ENCODE results near the gene DOK7. TPM values are rescaled to one million over a fixed set of nuclear protein-coding genes. Genes with fewer than 3 reads are reported as not detected.

DOK7 gene
- total and polyA plus RNA-seq, 2 of the 4 experiments (the other 2 are of a cell fraction) = not detected

GRCh38 chr4:3440979-3441500 is 22.1 kb upstream of the DOK7 start:
- Histone ChIP-seq H3K23ac (ENCODE audit: low read depth, low read length) (no peak overlapping the region), H3K27me3 (ENCODE audit: control insufficient read depth, insufficient read depth, low read length) (no peaks in the 10 kb centered on the region), H3K9me3 (ENCODE audit: control insufficient read depth, insufficient read depth, low read length) (no peaks in the 10 kb centered on the region), H3K4me3 (ENCODE audit: insufficient read depth, low read depth, low read length) (no peak overlapping the region), H3K79me1 (ENCODE audit: low read depth in 1 of 2, low read length in 2 of 2) (no peaks in the 10 kb centered on the region), H3K56ac (ENCODE audit: extremely low read depth, insufficient read depth, low read length) (no peak overlapping the region), H4K91ac (ENCODE audit: insufficient read depth, low read depth, low read length) (no peak overlapping the region), H2BK5ac (ENCODE audit: low read depth, low read length, poor library complexity, severe bottlenecking) (no peak overlapping the region), H2BK20ac (ENCODE audit: low read depth, low read length) (no peak overlapping the region), H3K4me2 (ENCODE audit: low read depth, low read length) (no peak overlapping the region), H3K4me1 (ENCODE audit: control insufficient read depth, insufficient read depth, low read length) (peaks cover 11% of the 10 kb centered on the region), H2AK9ac (replicated peaks; ENCODE audit: low read depth, low read length, poor library complexity) (peak overlapping the region; percentile 42), H2AFZ (replicated peaks; ENCODE audit: low read length, poor library complexity) (peak overlapping the region; percentile 58), H2AK5ac (ENCODE audit: low read depth, low read length) (no peak overlapping the region), H3K18ac (ENCODE audit: low read depth, low read length) (no peak overlapping the region), H3K9ac (ENCODE audit: low read depth, low read length) (no peak overlapping the region), H4K20me1 (ENCODE audit: insufficient read depth, low read length) (0 out of 2 replicates have a peak, but pooled peaks cover 5% of the 10 kb centered on the region), H3K27ac (ENCODE audit: insufficient read depth, low read length) (no peak overlapping the region), H2BK15ac (ENCODE audit: low read depth, low read length) (no peak overlapping the region), H3K14ac (replicated peaks; ENCODE audit: low read depth, low read length) (no peak overlapping the region), H4K8ac (ENCODE audit: low read depth in 2 of 2, low read length in 2 of 2) (no peak overlapping the region), H4K5ac (ENCODE audit: low read depth, low read length) (no peak overlapping the region), H3K9me1 (ENCODE audit: insufficient read depth, low read length) (no peaks in the 10 kb centered on the region), H3K4ac (ENCODE audit: low read depth, low read length) (no peak overlapping the region), H2BK120ac (ENCODE audit: low read depth, low read length) (no peak overlapping the region), H3K36me3 (ENCODE audit: control insufficient read depth, insufficient read depth, low read length) (no peaks in the 10 kb centered on the region)
- dilution Hi-C loops (cut with HindIII; ENCODE audit: low sequenced_read_pairs, unreplicated experiment) (no loop called here), intact Hi-C loops (cut with micrococcal nuclease) (loop anchor here (5.0 kb wide), 1 partner anchor 334 kb away; no protein-coding TSS in a partner anchor), in situ Hi-C loops (cut with MboI; ENCODE audit: low sequenced_read_pairs) (loop anchor here (5.0 kb wide), 1 partner anchor 94 kb away; no protein-coding TSS in a partner anchor)
- no TSS peak for BruUV-seq (replicated peaks)
- ATAC-seq (ENCODE audit: low read depth) = no peak
- WGBS, 2 experiments (ENCODE audit: extremely low coverage in 2 of 2, insufficient read length in 1 of 2) = 100% methylated on average over 3 of the region's 15 CpGs; no CpG with 5 or more reads in 1 of the 2 experiments
- CTCF ChIA-PET = interaction anchor here (0.6 to 0.8 kb wide), 2 partner anchors 95 to 979 kb away, joined by 3 read pairs; no protein-coding TSS in a partner anchor
- no peak for TF ChIP-seq BHLHE40 (IDR thresholded peaks at IDR 0.05; ENCODE audit: low read depth, low read length)
- TF ChIP-seq SMC3 (IDR thresholded peaks at IDR 0.05; ENCODE audit: low read depth, low read length) = no peak
- TF ChIP-seq POLR2A (IDR thresholded peaks at IDR 0.05; ENCODE audit: low read depth, low read length) = no peak
- TF ChIP-seq MAZ (IDR thresholded peaks at IDR 0.05; ENCODE audit: borderline replicate concordance, low read depth, low read length) = no peak
- no peak for TF ChIP-seq USF2 (IDR thresholded peaks at IDR 0.05; ENCODE audit: low read depth, low read length)
- TF ChIP-seq CTCF (conservative IDR thresholded peaks at IDR 0.05; ENCODE audit: low read depth, low read length) = no peak
- TF ChIP-seq MXI1 (IDR thresholded peaks at IDR 0.05; ENCODE audit: borderline replicate concordance, low read depth, low read length) = no peak
- TF ChIP-seq FOS (IDR thresholded peaks at IDR 0.05; ENCODE audit: low read depth, low read length) = no peak
- no peak for TF ChIP-seq CEBPB (IDR thresholded peaks at IDR 0.05; ENCODE audit: low read depth, low read length)
- DNase-seq = no peak
- POLR2A ChIA-PET (ENCODE audit: unreplicated experiment) = no interaction called here
